ENCODE data around the gene TGFA.

TGFA gene

GRCh38 chr2:70552501-70553333 is 909 bp downstream of the TGFA start:
- no peak for DNase-seq (ENCODE audit: low read depth, low spot score)

GRCh38 chr2:70551167-70551566 is 2.5 kb downstream of the TGFA start:
- no peak for DNase-seq (ENCODE audit: low read depth, low spot score)

GRCh38 chr2:70549962-70550361 is 3.7 kb downstream of the TGFA start:
- DNase-seq (ENCODE audit: low read depth, low spot score): no peak

GRCh38 chr2:70549064-70549710 is 4.4 kb downstream of the TGFA start:
- no peak for DNase-seq (ENCODE audit: low read depth, low spot score)

- DNase-seq (ENCODE audit: low read depth, low spot score): no peak
These were observed 5.4 kb downstream of the TGFA start for GRCh38 chr2:70548233-70548632.

GRCh38 chr2:70546885-70547284 is 6.7 kb downstream of the TGFA start:
- DNase-seq (ENCODE audit: low read depth, low spot score): no peak

GRCh38 chr2:70546376-70546775 is 7.2 kb downstream of the TGFA start:
- DNase-seq (ENCODE audit: low read depth, low spot score): no peak

GRCh38 chr2:70541481-70542020 is 12.1 kb downstream of the TGFA start:
- DNase-seq (ENCODE audit: low read depth, low spot score): no peak

- DNase-seq (ENCODE audit: low read depth, low spot score): no peak
These were observed 15.8 kb downstream of the TGFA start for GRCh38 chr2:70537840-70538239.

- no peak for DNase-seq (ENCODE audit: low read depth, low spot score)
These were observed 17.0 kb downstream of the TGFA start for GRCh38 chr2:70536517-70537055.

- DNase-seq (ENCODE audit: low read depth, low spot score): no peak
These were observed 18.1 kb downstream of the TGFA start for GRCh38 chr2:70535573-70535972.

GRCh38 chr2:70534183-70534836 is 19.3 kb downstream of the TGFA start:
- no peak for DNase-seq (ENCODE audit: low read depth, low spot score)

GRCh38 chr2:70532244-70532935 is 21.2 kb downstream of the TGFA start:
- no peak for DNase-seq (ENCODE audit: low read depth, low spot score)

- DNase-seq (ENCODE audit: low read depth, low spot score): no peak
These were observed 22.1 kb downstream of the TGFA start for GRCh38 chr2:70531419-70532086.

- DNase-seq (ENCODE audit: low read depth, low spot score): no peak
These were observed 24.0 kb downstream of the TGFA start for GRCh38 chr2:70529610-70530009.

- no peak for DNase-seq (ENCODE audit: low read depth, low spot score)
These were observed 24.7 kb downstream of the TGFA start for GRCh38 chr2:70528929-70529328.

GRCh38 chr2:70528276-70528675 is 25.4 kb downstream of the TGFA start:
- no peak for DNase-seq (ENCODE audit: low read depth, low spot score)

- no peak for DNase-seq (ENCODE audit: low read depth, low spot score)
These were observed 26.1 kb downstream of the TGFA start for GRCh38 chr2:70527447-70528080.

GRCh38 chr2:70526126-70526525 is 27.5 kb downstream of the TGFA start:
- no peak for DNase-seq (ENCODE audit: low read depth, low spot score)

GRCh38 chr2:70525032-70525431 is 28.6 kb downstream of the TGFA start:
- no peak for DNase-seq (ENCODE audit: low read depth, low spot score)

All from brain pericyte (primary cell).